H9 (cell line): ENCODE data around the gene TNFRSF19. TPM values are rescaled to one million over a fixed set of nuclear protein-coding genes. Genes with fewer than 3 reads are reported as not detected.

Source experiments
- DNase-seq: peaks from one replicate; pipeline ENCODE4 v3.0.0-alpha.2; 2017
- H2AFZ ChIP-seq: one replicate; pipeline ENCODE4 v1.6.1; 2013; ENCODE audit warnings: mild to moderate bottlenecking, low read length, control low read depth, moderate library complexity
- H2AK5ac ChIP-seq: 2 replicates; pipeline ENCODE4 v1.6.1; 2013; ENCODE audit warnings: low read length, control low read depth, mixed read lengths; ENCODE audit not compliant: insufficient read length
- H2BK120ac ChIP-seq: one replicate; pipeline ENCODE4 v1.6.1; 2013; ENCODE audit warnings: low read depth, mild to moderate bottlenecking, low read length, control low read depth, inconsistent platforms; ENCODE audit not compliant: poor library complexity, severe bottlenecking
- H2BK12ac ChIP-seq: 2 replicates; pipeline ENCODE4 v1.6.1; 2013; ENCODE audit warnings: low read length, control low read depth, mixed read lengths, low read depth; ENCODE audit not compliant: insufficient read length
- H2BK15ac ChIP-seq: 2 replicates; pipeline ENCODE4 v1.6.1; 2013; ENCODE audit warnings: low read depth, low read length, control low read depth
- H2BK20ac ChIP-seq: one replicate; pipeline ENCODE4 v1.6.1; 2013; ENCODE audit warnings: low read depth, mild to moderate bottlenecking, low read length, control low read depth, inconsistent platforms; ENCODE audit not compliant: poor library complexity, severe bottlenecking
- H2BK5ac ChIP-seq: 2 replicates; pipeline ENCODE4 v1.6.1; 2013; ENCODE audit warnings: low read length, control low read depth, mixed read lengths; ENCODE audit not compliant: insufficient read length
- H3K14ac ChIP-seq: 2 replicates; pipeline ENCODE4 v1.6.1; 2013; ENCODE audit warnings: low read length, control low read depth; ENCODE audit not compliant: insufficient read depth
- H3K18ac ChIP-seq: 2 replicates; pipeline ENCODE4 v1.6.1; 2013; ENCODE audit warnings: low read depth, mild to moderate bottlenecking, mixed read lengths, low read length, control low read depth; ENCODE audit not compliant: insufficient read length
- H3K23ac ChIP-seq: 2 replicates; pipeline ENCODE4 v1.6.1; 2013; ENCODE audit warnings: low read length, control low read depth, mixed read lengths, low read depth; ENCODE audit not compliant: insufficient read length
- H3K23me2 ChIP-seq: 2 replicates; pipeline ENCODE4 v1.6.1; 2013; ENCODE audit warnings: low read depth, mild to moderate bottlenecking, mixed read lengths, low read length, control low read depth; ENCODE audit not compliant: insufficient read length, poor library complexity, severe bottlenecking
- H3K27ac ChIP-seq: 2 replicates; pipeline ENCODE4 v1.5.1; 2013; ENCODE audit warnings: low read length, control low read depth, mixed read lengths, low read depth; ENCODE audit not compliant: insufficient read length
- H3K27me3 ChIP-seq: 2 replicates; pipeline ENCODE4 v1.6.1; 2013; ENCODE audit warnings: low read length, control low read depth, inconsistent platforms; ENCODE audit not compliant: insufficient read depth
- H3K4ac ChIP-seq: 2 replicates; pipeline ENCODE4 v1.6.1; 2013; ENCODE audit warnings: low read depth, mild to moderate bottlenecking, control low read depth, inconsistent platforms, low read length, moderate library complexity
- H3K4me1 ChIP-seq: 2 replicates; pipeline ENCODE4 v1.6.1; 2013; ENCODE audit warnings: low read length, control low read depth, inconsistent platforms; ENCODE audit not compliant: insufficient read depth
- H3K4me2 ChIP-seq: 2 replicates; pipeline ENCODE4 v1.6.1; 2013; ENCODE audit warnings: low read length, control low read depth, mixed read lengths; ENCODE audit not compliant: insufficient read length, insufficient read depth
- H3K56ac ChIP-seq: 2 replicates; pipeline ENCODE4 v1.6.1; 2013; ENCODE audit warnings: low read depth, mild to moderate bottlenecking, mixed read lengths, low read length, control low read depth; ENCODE audit not compliant: insufficient read length
- H3K79me1 ChIP-seq: 2 replicates; pipeline ENCODE4 v1.6.1; 2013; ENCODE audit warnings: low read depth, mild to moderate bottlenecking, moderate library complexity, low read length, control low read depth, inconsistent platforms; ENCODE audit not compliant: insufficient read depth, poor library complexity, severe bottlenecking
- H3K79me2 ChIP-seq: 2 replicates; pipeline ENCODE4 v1.6.1; 2013; ENCODE audit warnings: low read length, control low read depth, inconsistent platforms; ENCODE audit not compliant: insufficient read depth
- H3K9ac ChIP-seq: 2 replicates; pipeline ENCODE4 v1.6.1; 2013; ENCODE audit warnings: low read length, control low read depth, mixed read lengths; ENCODE audit not compliant: insufficient read length; ENCODE audit errors: extremely low read depth
- H3K9me3 ChIP-seq: one replicate; pipeline ENCODE4 v1.6.1; 2013; ENCODE audit warnings: low read depth, low read length, inconsistent platforms; ENCODE audit not compliant: control insufficient read depth
- H3T11ph ChIP-seq: one replicate; pipeline ENCODE4 v1.6.1; 2013; ENCODE audit warnings: mild to moderate bottlenecking, low read length, control low read depth, inconsistent platforms
- H4K20me1 ChIP-seq: one replicate; pipeline ENCODE4 v1.6.1; 2013; ENCODE audit not compliant: control insufficient read depth, insufficient read length, insufficient read depth
- H4K5ac ChIP-seq: 2 replicates; pipeline ENCODE4 v1.6.1; 2013; ENCODE audit warnings: low read depth, mild to moderate bottlenecking, mixed read lengths, low read length, control low read depth; ENCODE audit not compliant: insufficient read length
- H4K8ac ChIP-seq: replicated peaks from 2 replicates; pipeline ENCODE4 v1.6.1; 2013; ENCODE audit warnings: low read length, control low read depth, mixed read lengths, low read depth; ENCODE audit not compliant: insufficient read length
- H4K91ac ChIP-seq: 2 replicates; pipeline ENCODE4 v1.6.1; 2013; ENCODE audit warnings: low read depth, mild to moderate bottlenecking, moderate library complexity, mixed read lengths, low read length, control low read depth; ENCODE audit not compliant: insufficient read length
- H3K27ac Mint-ChIP-seq, 3 experiments: 2 replicates in 2 of 3; 3 replicates in 1 of 3; pipeline ENCODE4 v1.8.0; 2020 to 2021; ENCODE audit warnings: mixed read lengths in 3 of 3, mild to moderate bottlenecking in 1 of 3, moderate library complexity in 1 of 3
- H3K27me3 Mint-ChIP-seq: 2 replicates; pipeline ENCODE4 v1.8.0; 2021; ENCODE audit warnings: low read depth, mild to moderate bottlenecking, moderate library complexity, mixed read lengths
- H3K36me3 Mint-ChIP-seq, 3 experiments: 2 replicates in 2 of 3; 3 replicates in 1 of 3; pipeline ENCODE4 v1.8.0; 2020 to 2021; ENCODE audit warnings: low read depth in 3 of 3, mixed read lengths in 3 of 3; ENCODE audit not compliant: insufficient read depth in 1 of 3
- H3K4me1 Mint-ChIP-seq, 2 experiments: 2 replicates each; pipeline ENCODE4 v1.8.0; 2020; ENCODE audit warnings: mixed read lengths in 2 of 2
- H3K4me3 Mint-ChIP-seq, 2 experiments: 2 replicates in 1 of 2; 3 replicates in 1 of 2; pipeline ENCODE4 v1.8.0; 2020 to 2021; ENCODE audit warnings: mild to moderate bottlenecking in 2 of 2, mixed read lengths in 2 of 2, moderate library complexity in 1 of 2
- H3K9me3 Mint-ChIP-seq, 2 experiments: 2 replicates in 1 of 2; 3 replicates in 1 of 2; pipeline ENCODE4 v1.8.0; 2020; ENCODE audit warnings: mild to moderate bottlenecking in 2 of 2, mixed read lengths in 2 of 2, moderate library complexity in 1 of 2
- WGBS: extraction: QIAGEN DNeasy Blood & Tissue Kit; methylation state at CpG from one replicate; pipeline ENCODE4 v1.1.7; 2013; ENCODE audit warnings: missing lambda C conversion rate, low lambda C conversion rate, mixed read lengths; ENCODE audit not compliant: insufficient read length; ENCODE audit errors: extremely low coverage; 5-methylcytosine and 5-hydroxymethylcytosine counted together
- total RNA-seq: library from RNA; stranded (reverse); gene quantifications from 2 replicates; pipeline ENCODE4 v1.2.1, GENCODE V29; 2021
- TF ChIP-seq, protein P1 (sequence below): fragments of 200-600 bp; sonication (generic); conservative IDR thresholded peaks from 3 replicates; pipeline ENCODE4 v1.8.0; 2021; ENCODE audit warnings: antibody characterized with exemption, mild to moderate bottlenecking

TNFRSF19 gene
- total RNA-seq, 1 experiment from 2014 or later: 2.7 TPM

- Histone ChIP-seq H3K27ac (no peak overlapping the region), H2BK5ac (no peak overlapping the region), H3K23ac (no peak overlapping the region), H4K20me1 (no peaks in the 10 kb centered on the region), H4K8ac (no peak overlapping the region), H3K4me2 (no peak overlapping the region), H3K79me2 (no peaks in the 10 kb centered on the region), H2BK120ac (no peak overlapping the region), H2BK20ac (no peak overlapping the region), H4K5ac (no peak overlapping the region), H2BK15ac (no peak overlapping the region), H3K4ac (no peak overlapping the region), H3K23me2 (no peaks in the 10 kb centered on the region), H2AK5ac (no peak overlapping the region), H3K14ac (0 out of 2 replicates have a peak overlapping the region, but pooled peaks have one; percentile 53), H3K18ac (peak overlapping the region; percentile 71), H3K4me1 (no peaks in the 10 kb centered on the region; the same call in 1 of the 2 replicates), H2BK12ac (no peak overlapping the region), H3K79me1 (no peaks in the 10 kb centered on the region), H3K9ac (no peak overlapping the region), H4K91ac (no peak overlapping the region), H2AFZ (no peak overlapping the region), H3K56ac (no peak overlapping the region), H3K9me3 (no peaks in the 10 kb centered on the region), H3K27me3 (no peaks in the 10 kb centered on the region), H3T11ph (no peak overlapping the region)
- Mint-ChIP-seq H3K27me3 (no peaks in the 10 kb centered on the region), H3K4me1 (peaks cover 17% of the 10 kb centered on the region in 2 experiments), H3K27ac (peak overlapping the region in 1 of 3 experiments; percentile 23; a peak in 3 of 7 replicates), H3K9me3 (no peaks in the 10 kb centered on the region), H3K36me3 (peaks cover 0 to 2% (median 0%) of the 10 kb centered on the region in 3 experiments; a peak in 1 of 7 replicates), H3K4me3 (no peak overlapping the region)
- DNase-seq: no peak
- TF ChIP-seq, protein P1, sequence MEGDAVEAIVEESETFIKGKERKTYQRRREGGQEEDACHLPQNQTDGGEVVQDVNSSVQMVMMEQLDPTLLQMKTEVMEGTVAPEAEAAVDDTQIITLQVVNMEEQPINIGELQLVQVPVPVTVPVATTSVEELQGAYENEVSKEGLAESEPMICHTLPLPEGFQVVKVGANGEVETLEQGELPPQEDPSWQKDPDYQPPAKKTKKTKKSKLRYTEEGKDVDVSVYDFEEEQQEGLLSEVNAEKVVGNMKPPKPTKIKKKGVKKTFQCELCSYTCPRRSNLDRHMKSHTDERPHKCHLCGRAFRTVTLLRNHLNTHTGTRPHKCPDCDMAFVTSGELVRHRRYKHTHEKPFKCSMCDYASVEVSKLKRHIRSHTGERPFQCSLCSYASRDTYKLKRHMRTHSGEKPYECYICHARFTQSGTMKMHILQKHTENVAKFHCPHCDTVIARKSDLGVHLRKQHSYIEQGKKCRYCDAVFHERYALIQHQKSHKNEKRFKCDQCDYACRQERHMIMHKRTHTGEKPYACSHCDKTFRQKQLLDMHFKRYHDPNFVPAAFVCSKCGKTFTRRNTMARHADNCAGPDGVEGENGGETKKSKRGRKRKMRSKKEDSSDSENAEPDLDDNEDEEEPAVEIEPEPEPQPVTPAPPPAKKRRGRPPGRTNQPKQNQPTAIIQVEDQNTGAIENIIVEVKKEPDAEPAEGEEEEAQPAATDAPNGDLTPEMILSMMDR: no peak
- no CpG with 5 or more reads among the region's 7 CpGs for WGBS
Measured at GRCh38 chr13:23724196-23724970, 154.2 kb downstream of the TNFRSF19 start.

Other genes with a start within 250 kb of the TNFRSF19 start
- gene SACS, start 136.7 kb upstream of the TNFRSF19 start, total RNA-seq: 47.8 and 53.0 TPM in 2 replicates